H1 (cell line): ENCODE measurements around the gene FREM1. TPM values are rescaled to one million over a fixed set of nuclear protein-coding genes. Genes with fewer than 3 reads are reported as not detected.

Experiments
- BRCA1 ChIP-seq: IDR thresholded peaks from 2 replicates; pipeline ENCODE4 v1.6.1; 2012; ENCODE audit warnings: low read depth, low read length, improper control_type of control experiment
- CTCF ChIP-seq, 3 experiments: IDR thresholded peaks; 1 replicate in 2 of 3; 2 replicates in 1 of 3; pipeline versions ENCODE4 v1.5.1 to v1.6.1; 2011; ENCODE audit warnings: low read length in 3 of 3, mild to moderate bottlenecking in 3 of 3, inconsistent platforms in 2 of 3, low read depth in 1 of 3, moderate library complexity in 1 of 3; ENCODE audit not compliant: insufficient read depth in 1 of 3; ENCODE audit errors: control extremely low read depth in 1 of 3
- E2F6 ChIP-seq: IDR thresholded peaks from 2 replicates; pipeline ENCODE4 v1.6.1; 2012; ENCODE audit warnings: inconsistent platforms
- HDAC6 ChIP-seq: IDR thresholded peaks from one replicate; pipeline ENCODE4 v1.7.1; 2012; ENCODE audit warnings: low read depth, mild to moderate bottlenecking, inconsistent platforms, low read length, moderate library complexity
- TAF1 ChIP-seq: IDR thresholded peaks from 2 replicates; pipeline ENCODE4 v1.6.1; 2011; ENCODE audit warnings: mild to moderate bottlenecking, low read depth, low read length
- polyA plus RNA-seq, 7 experiments: library from polyadenylated mRNA; depleted of rRNA in 3 of 7; stranded (reverse) in 5 of 7; unstranded in 2 of 7; fragments of >200 nt in 5 of 7; fragments of 200-250 nt in 2 of 7; gene quantifications; 1 replicate in 5 of 7; 2 replicates in 1 of 7; 4 replicates in 1 of 7; pipeline versions ENCODE4 v1.2.1 to v1.2.3, GENCODE V29; 2011 to 2013; ENCODE audit warnings: missing spikeins in 2 of 7, mixed read lengths in 2 of 7
- total RNA-seq: library from RNA; stranded (reverse); fragmentation: NEBNext Ultra II Directional; extraction: Animal tissue kit (Norgen Biotek cat#: 25700); gene quantifications from 2 replicates; pipeline ENCODE4 v1.2.1, GENCODE V29; 2021

The FREM1 gene
- total and polyA plus RNA-seq, 2 of the 8 experiments (the other 6 are each of a cell fraction or from before 2014, with no cell fraction given): 2.6 to 3.1 TPM

- no peak for TF ChIP-seq E2F6
- TF ChIP-seq CTCF (IDR thresholded peaks at IDR 0.05; ENCODE audit: control extremely low read depth in 1 of 3, insufficient read depth in 1 of 3, low read depth in 1 of 3, low read length in 3 of 3): no peak
- no peak for TF ChIP-seq BRCA1
- no peak for TF ChIP-seq TAF1
- TF ChIP-seq HDAC6: no peak
These were observed 46.0 kb upstream of the FREM1 start (continued) for GRCh38 chr9:14956208-14956607.
